Spleen (tissue), 7 donors: ENCODE measurements around the gene EFS.
"Not testable (repeated sequence)": the region's sequence is repeated elsewhere in the genome, so short reads cannot be mapped to it uniquely, and the experiment has no call there.

ENCODE experiments used
- CTCF ChIP-seq, 11 experiments: fragments of 200-600 bp in 7 of 11; fragments of 450-650 bp in 4 of 11; sonication (generic) in 4 of 11; IDR thresholded peaks in 8 of 11; conservative IDR thresholded peaks in 3 of 11; 1 replicate in 7 of 11; 2 replicates in 4 of 11; pipeline versions ENCODE4 v1.4.0 to v1.8.0; 2016 to 2021; ENCODE audit warnings: antibody characterized with exemption in 11 of 11, inconsistent platforms in 4 of 11, mild to moderate bottlenecking in 1 of 11
- POLR2A ChIP-seq, 3 donors: fragments of 450-650 bp; IDR thresholded peaks; one replicate each; pipeline ENCODE4 v1.5.1; 2017; ENCODE audit warnings: antibody characterized with exemption in 3 of 3, mild to moderate bottlenecking in 1 of 3
- POLR2AphosphoS5 ChIP-seq, 3 donors: sonication (generic); formaldehyde crosslinking; IDR thresholded peaks; one replicate each; pipeline ENCODE4 v1.5.1; 2017; ENCODE audit warnings: antibody characterized with exemption in 3 of 3
- donor health status: DM: no; HTN: no; CAD: no; lungs with moderate emphysema.
- donor health status: DM: no; HTN: no; CAD: no.
- donor health status: DM: no; HTN: no; CAD: no.

- not testable (repeated sequence) for TF ChIP-seq POLR2A (IDR thresholded peaks at IDR 0.05); CTCF (IDR thresholded peaks at IDR 0.05 in 8 of 11, conservative IDR thresholded peaks at IDR 0.05 in 3 of 11); POLR2AphosphoS5 (IDR thresholded peaks at IDR 0.05)
Observed at GRCh38 chr14:23325746-23326145, 39.2 kb downstream of the EFS start.
